GM23248 (cell line): Measurements from ENCODE around the gene NCOA3.

Source experiments
- EZH2 ChIP-seq: fragments of 200-600 bp; sonication (generic); IDR thresholded peaks from 2 replicates; pipeline ENCODE4 v1.6.1; 2018; ENCODE audit warnings: antibody characterized with exemption, mild to moderate bottlenecking; ENCODE audit not compliant: insufficient read depth, poor library complexity, severe bottlenecking
- EZH2phosphoT487 ChIP-seq: fragments of 200-600 bp; sonication (generic); IDR thresholded peaks from 2 replicates; pipeline ENCODE4 v1.6.1; 2018; ENCODE audit warnings: antibody characterized with exemption, moderate library complexity, mild to moderate bottlenecking, low read depth; ENCODE audit not compliant: insufficient read depth

DNA sequence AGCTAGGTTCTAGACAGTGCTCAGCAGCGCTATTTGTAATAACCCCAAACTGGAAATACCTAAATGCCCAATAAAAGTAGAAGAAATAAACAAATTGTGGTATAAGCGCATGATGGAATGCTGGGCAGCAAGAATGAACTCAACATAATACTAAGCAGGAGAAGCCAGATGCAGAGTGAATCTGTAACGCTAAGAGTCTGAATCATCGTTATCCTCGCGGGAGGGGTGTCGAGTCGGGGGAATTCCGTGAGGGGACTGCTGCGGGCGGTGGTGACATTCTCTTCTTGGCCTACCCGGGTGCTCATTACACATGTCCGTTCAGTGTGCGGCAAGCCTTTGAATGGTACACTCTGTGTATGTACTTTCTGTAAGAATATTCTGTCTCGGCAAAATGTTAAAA, 199.9 kb downstream of the NCOA3 start:
- TF ChIP-seq EZH2 = no peak
- TF ChIP-seq EZH2phosphoT487 = no peak
